ENCODE data around the gene SLC4A3.

DNA sequence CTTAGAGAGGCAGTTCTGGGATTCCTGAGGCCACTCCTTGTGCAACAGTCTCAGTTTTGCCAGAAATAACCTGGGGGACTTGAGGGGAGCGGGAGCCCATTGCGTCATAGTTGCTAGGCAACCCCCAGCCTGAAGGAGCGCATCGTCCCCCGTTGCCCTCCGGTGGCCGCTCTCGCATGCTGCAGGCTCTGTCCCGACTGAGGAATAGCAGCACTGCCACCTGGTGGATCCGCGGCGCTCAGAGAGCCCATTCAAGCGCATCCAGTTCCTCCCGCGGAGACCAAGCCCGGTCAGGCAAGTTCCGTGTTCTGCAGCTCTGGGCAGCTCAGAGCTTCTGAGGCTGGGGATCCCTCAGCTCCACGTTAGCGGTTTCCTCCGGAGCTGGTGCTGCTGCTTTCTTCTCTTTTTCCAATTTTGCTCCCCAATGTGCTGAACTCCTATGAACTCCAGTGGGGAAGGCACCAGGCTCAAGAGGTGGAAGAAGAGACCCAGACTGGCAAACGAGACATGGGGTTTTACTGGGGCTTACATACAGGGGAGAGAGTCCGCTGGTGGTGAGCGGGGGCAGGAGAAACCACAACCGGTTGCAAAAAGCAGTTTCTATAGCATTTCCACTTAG is 15.1 kb downstream of the SLC4A3 start:
- TF ChIP-seq, protein P1, sequence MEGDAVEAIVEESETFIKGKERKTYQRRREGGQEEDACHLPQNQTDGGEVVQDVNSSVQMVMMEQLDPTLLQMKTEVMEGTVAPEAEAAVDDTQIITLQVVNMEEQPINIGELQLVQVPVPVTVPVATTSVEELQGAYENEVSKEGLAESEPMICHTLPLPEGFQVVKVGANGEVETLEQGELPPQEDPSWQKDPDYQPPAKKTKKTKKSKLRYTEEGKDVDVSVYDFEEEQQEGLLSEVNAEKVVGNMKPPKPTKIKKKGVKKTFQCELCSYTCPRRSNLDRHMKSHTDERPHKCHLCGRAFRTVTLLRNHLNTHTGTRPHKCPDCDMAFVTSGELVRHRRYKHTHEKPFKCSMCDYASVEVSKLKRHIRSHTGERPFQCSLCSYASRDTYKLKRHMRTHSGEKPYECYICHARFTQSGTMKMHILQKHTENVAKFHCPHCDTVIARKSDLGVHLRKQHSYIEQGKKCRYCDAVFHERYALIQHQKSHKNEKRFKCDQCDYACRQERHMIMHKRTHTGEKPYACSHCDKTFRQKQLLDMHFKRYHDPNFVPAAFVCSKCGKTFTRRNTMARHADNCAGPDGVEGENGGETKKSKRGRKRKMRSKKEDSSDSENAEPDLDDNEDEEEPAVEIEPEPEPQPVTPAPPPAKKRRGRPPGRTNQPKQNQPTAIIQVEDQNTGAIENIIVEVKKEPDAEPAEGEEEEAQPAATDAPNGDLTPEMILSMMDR (IDR thresholded peaks at IDR 0.05), result peak in 2 of 3 donors; percentile 14 to 98
- TF ChIP-seq POLR2A (IDR thresholded peaks at IDR 0.05), result no peak

Data from lower leg skin (tissue), 3 donors.